SH-SY5Y (cell line): Measurements from ENCODE around the gene NCLN.

ENCODE experiments used
- GATA2 ChIP-seq: IDR thresholded peaks from 2 replicates; pipeline ENCODE4 v1.6.1; 2011; ENCODE audit warnings: mild to moderate bottlenecking, low read depth, low read length
- GATA3 ChIP-seq: IDR thresholded peaks from 2 replicates; pipeline ENCODE4 v1.6.1; 2011; ENCODE audit warnings: low read depth, mild to moderate bottlenecking, low read length, moderate library complexity

GRCh38 chr19:3162418-3163229 is 23.1 kb upstream of the NCLN start:
- TF ChIP-seq GATA2 (no peak), GATA3 (no peak)
